SK-MEL-5 (cell line): ENCODE results near the gene IMP3. TPM values are rescaled to one million over a fixed set of nuclear protein-coding genes. Genes with fewer than 3 reads are reported as not detected.
"Not testable (repeated sequence)": the region's sequence is repeated elsewhere in the genome, so short reads cannot be mapped to it uniquely, and the experiment has no call there.

Experiments used
- DNase-seq: peaks from one replicate; pipeline ENCODE4 v3.0.0-alpha.2; 2016; ENCODE audit warnings: low read depth, low spot score
- in situ Hi-C: cut with HindIII; loops from 2 replicates; pipeline ENCODE4 v1.10.0; 2016; ENCODE audit warnings: low sequenced_read_pairs, high pct_unique_total_duplicates, low pct_unique_long_range_greater_than_20kb
- polyA plus RNA-seq, 2 experiments: library from polyadenylated mRNA; depleted of rRNA; stranded (reverse); fragments of >200 nt; gene quantifications; 2 replicates each; pipeline ENCODE4 v1.2.3, GENCODE V29; 2015
- total RNA-seq: library from RNA; depleted of rRNA; stranded (reverse); fragments of >200 nt; shearing (Covaris generic); gene quantifications from 2 replicates; pipeline ENCODE4 v1.2.3, GENCODE V29; 2014; rRNA removed

The IMP3 gene
- 102 and 106 TPM in 2 replicates for total RNA-seq
- polyA plus RNA-seq (2015; cell fraction: cytosol; rRNA removed) = 115 and 135 TPM in 2 replicates
- polyA plus RNA-seq (2015; cell fraction: nucleus; rRNA removed) = 48.7 and 54.9 TPM in 2 replicates

GRCh38 chr15:75639709-75640482 is at the start of gene IMP3:
Gene IMP3 (minus strand): TSS chr15:75640224. CDS start chr15:75640168, 56 bp downstream.
- peak; percentile 98 for DNase-seq
- in situ Hi-C loops = no loop called here

- DNase-seq, in situ Hi-C loops: not testable (repeated sequence)
These were observed 49.4 kb upstream of the IMP3 start for GRCh38 chr15:75689429-75689828.

- DNase-seq = no peak
- in situ Hi-C loops = no loop called here
These were observed 48.8 kb upstream of the IMP3 start for GRCh38 chr15:75688831-75689230.

GRCh38 chr15:75688278-75688557 is 48.2 kb upstream of the IMP3 start:
- DNase-seq = no peak
- in situ Hi-C loops = no loop called here

- in situ Hi-C loops = no loop called here
- no peak for DNase-seq
These were observed 47.7 kb upstream of the IMP3 start for GRCh38 chr15:75687486-75688277.

GRCh38 chr15:75686212-75686642 is 46.2 kb upstream of the IMP3 start:
- in situ Hi-C loops = not testable (repeated sequence)
- DNase-seq = peak; percentile 75

GRCh38 chr15:75685195-75685594 is 45.2 kb upstream of the IMP3 start:
- in situ Hi-C loops = no loop called here
- DNase-seq = no peak

- in situ Hi-C loops = no loop called here
- DNase-seq = no peak
These were observed 44.6 kb upstream of the IMP3 start for GRCh38 chr15:75684648-75685047.

- in situ Hi-C loops = not testable (repeated sequence)
- peak; percentile 69 for DNase-seq
These were observed 43.8 kb upstream of the IMP3 start for GRCh38 chr15:75683646-75684312.

- in situ Hi-C loops = no loop called here
- DNase-seq = no peak
These were observed 42.4 kb upstream of the IMP3 start for GRCh38 chr15:75682181-75683135.

- no peak for DNase-seq
- in situ Hi-C loops = no loop called here
These were observed 40.2 kb upstream of the IMP3 start for GRCh38 chr15:75680007-75680789.

GRCh38 chr15:75678324-75678690 is 38.3 kb upstream of the IMP3 start:
- in situ Hi-C loops, DNase-seq: not testable (repeated sequence)

- in situ Hi-C loops = no loop called here
- DNase-seq = no peak
These were observed 37.7 kb upstream of the IMP3 start for GRCh38 chr15:75677465-75678323.

- DNase-seq = no peak
- in situ Hi-C loops = no loop called here
These were observed 36.9 kb upstream of the IMP3 start for GRCh38 chr15:75676688-75677464.
